Inferior parietal cortex (tissue), 1 donor: ENCODE results near the gene MTX1.

Source experiments
- DNase-seq: peaks from one replicate; pipeline ENCODE4 v3.0.0-alpha.2; 2016; ENCODE audit errors: extremely low spot score

MTX1 gene

GRCh38 chr1:155174324-155175280 lies 33.9 kb upstream of the MTX1 start:
- DNase-seq = peak; percentile 9

DNA sequence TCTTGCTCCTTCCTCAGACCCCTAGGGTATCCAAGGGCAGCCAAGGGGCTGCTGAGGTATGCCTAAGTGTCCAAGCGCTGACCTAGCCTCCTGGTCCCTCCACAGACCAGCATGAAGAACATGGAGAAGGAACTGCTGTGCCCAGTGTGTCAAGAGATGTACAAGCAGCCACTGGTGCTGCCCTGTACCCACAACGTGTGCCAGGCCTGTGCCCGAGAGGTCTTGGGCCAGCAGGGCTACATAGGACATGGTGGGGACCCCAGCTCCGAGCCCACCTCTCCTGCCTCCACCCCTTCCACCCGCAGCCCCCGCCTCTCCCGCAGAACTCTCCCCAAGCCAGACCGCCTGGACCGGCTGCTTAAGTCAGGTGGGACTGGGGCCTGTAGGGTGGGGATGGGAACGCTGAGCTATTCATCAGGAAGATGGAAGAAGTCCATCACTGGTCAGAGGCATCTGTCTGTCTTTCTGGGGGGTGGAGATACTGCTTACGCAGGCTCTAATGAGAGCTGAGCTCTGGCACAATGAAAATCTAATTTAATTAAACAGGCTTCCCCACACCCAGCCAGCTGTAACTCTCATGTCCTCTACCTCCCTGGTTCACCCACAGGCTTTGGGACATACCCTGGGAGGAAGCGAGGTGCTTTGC lies 33.1 kb upstream of the MTX1 start:
- DNase-seq = peak; percentile 10

- no peak for DNase-seq
These were observed 32.5 kb upstream of the MTX1 start for GRCh38 chr1:155175927-155176371.

DNA sequence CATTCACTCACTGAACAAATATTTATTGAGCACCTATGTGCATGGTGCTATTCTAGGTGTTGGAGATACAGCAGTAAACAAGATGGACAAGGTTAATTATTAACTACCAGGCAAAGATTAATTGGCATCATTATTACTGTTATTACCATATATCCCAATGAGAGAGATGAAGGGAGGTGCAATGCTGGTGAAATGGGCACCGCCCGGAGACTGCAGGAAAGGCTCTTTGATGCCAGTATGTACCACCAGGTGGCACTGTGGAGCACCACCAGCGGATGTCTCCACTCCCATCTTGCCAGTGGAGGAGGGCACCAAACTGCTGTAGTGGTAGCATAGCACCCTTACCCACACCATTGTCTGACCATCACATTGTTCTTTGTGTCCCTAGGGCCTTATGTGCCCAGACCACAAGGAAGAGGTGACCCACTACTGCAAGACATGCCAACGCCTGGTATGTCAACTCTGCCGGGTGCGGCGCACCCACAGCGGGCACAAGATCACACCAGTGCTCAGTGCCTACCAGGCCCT lies 31.9 kb upstream of the MTX1 start:
- DNase-seq = peak; percentile 92

GRCh38 chr1:155177192-155177917 lies 31.1 kb upstream of the MTX1 start:
- no peak for DNase-seq

GRCh38 chr1:155177918-155178281 lies 30.6 kb upstream of the MTX1 start:
- DNase-seq = no peak

GRCh38 chr1:155178441-155179111 lies 29.9 kb upstream of the MTX1 start:
- no peak for DNase-seq

DNA sequence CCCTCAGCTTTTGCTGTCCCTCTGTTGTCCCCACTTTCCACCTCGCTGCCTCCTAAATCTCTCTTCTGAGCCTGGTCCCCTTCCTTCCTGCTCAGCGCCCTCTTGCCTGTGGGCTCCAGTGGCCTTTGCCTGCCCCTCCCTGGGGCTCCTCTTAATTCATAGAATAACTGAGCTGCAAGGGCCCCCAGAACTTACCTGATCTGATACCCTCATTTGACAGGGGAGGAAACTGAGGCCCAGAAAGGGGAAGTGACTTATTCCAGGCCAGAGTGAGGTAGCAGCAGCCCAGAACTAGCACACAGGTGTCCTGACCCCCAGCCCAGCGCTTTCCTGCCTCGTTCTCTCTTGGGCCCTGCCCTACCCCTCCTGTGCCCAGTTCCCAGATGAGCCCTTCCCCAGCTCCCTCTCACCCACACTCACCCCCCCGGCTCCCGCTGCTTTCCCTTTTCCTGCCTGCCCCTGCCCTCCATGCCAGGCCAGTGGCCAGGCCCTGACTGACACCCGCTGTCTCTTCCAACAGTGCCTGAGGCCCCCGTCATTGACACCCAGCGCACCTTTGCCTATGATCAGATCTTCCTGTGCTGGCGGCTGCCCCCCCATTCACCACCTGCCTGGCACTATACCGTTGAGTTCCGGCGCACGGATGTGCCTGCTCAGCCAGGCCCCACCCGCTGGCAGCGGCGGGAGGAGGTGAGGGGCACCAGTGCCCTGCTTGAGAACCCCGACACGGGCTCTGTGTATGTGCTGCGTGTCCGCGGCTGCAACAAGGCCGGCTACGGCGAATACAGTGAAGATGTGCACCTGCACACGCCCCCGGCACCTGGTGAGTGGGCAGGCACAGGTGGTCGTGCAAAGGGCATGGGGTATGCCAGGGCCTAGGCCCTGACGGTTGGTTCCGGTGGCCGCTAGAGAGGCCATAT lies 29.1 kb upstream of the MTX1 start:
- DNase-seq = no peak

- no peak for DNase-seq
These were observed 27.0 kb upstream of the MTX1 start for GRCh38 chr1:155181371-155182051.

- DNase-seq = no peak
These were observed 26.4 kb upstream of the MTX1 start for GRCh38 chr1:155182052-155182550.

DNA sequence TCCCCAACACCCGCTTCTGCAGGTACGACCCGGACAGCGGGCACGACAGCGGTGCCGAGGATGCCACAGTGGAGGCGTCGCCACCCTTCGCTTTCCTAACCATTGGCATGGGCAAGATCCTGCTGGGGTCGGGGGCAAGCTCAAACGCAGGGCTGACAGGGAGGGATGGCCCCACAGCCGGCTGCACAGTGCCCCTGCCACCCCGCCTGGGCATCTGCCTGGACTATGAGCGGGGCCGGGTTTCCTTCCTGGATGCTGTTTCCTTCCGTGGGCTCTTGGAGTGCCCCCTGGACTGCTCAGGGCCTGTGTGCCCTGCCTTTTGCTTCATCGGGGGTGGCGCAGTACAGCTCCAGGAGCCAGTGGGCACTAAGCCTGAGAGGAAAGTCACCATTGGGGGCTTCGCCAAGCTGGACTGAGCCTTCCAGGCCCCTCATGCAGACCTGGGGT lies 24.7 kb upstream of the MTX1 start:
- DNase-seq = no peak

GRCh38 chr1:155184351-155184811 lies 24.1 kb upstream of the MTX1 start:
- DNase-seq = no peak

GRCh38 chr1:155184835-155185782 lies 23.4 kb upstream of the MTX1 start:
- no peak for DNase-seq

DNA sequence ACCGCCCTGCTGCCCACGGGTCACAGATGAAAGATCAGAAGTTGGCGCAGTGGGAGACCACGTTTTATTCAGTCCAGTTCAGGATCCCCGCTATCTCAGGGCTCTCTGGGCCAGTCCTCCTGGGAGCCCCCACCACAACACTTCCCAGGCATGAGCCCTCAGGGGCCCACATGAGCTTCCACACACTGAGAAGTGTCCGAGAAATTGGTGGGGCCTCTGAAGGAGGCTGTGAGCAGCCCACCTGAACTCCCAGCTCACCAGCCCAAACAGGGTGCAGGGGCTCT lies 22.8 kb upstream of the MTX1 start:
- no peak for DNase-seq

DNA sequence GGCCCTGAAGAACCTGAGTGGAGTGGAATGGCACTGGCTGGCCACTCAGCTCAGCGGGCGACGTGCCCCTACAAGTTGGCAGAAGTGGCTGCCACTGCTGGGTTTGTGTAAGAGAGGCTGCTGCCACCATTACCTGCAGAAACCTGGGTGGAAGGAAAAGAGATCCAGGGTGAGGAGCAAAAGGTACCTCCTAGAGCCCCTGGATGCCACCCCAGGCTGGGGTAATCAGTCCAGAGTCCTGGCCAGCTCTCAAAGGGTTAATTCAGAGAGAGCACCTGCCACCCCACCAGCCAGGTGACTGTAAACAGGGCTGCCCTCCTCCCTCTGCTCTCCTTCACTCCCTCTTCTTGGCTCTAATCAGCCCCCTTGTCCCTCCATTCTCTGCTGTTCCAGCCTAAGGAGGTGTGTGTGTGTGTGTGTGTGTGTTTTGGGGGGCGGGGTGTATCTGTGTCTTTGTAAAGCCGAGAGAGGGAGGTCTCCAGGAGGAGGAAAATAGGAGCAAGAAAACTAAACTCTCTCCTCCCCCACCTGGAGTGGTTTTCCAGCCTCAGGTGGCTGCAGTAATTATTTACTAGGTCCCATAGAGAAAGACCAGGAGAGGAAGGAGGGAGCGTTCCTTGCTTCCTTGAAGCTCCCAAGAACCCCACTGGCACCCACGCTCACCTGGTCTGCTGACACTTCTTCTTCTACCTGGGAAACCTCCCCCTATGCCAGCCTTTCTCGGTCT lies 22.3 kb upstream of the MTX1 start:
- no peak for DNase-seq

- no peak for DNase-seq
These were observed 21.6 kb upstream of the MTX1 start for GRCh38 chr1:155186794-155187455.

DNA sequence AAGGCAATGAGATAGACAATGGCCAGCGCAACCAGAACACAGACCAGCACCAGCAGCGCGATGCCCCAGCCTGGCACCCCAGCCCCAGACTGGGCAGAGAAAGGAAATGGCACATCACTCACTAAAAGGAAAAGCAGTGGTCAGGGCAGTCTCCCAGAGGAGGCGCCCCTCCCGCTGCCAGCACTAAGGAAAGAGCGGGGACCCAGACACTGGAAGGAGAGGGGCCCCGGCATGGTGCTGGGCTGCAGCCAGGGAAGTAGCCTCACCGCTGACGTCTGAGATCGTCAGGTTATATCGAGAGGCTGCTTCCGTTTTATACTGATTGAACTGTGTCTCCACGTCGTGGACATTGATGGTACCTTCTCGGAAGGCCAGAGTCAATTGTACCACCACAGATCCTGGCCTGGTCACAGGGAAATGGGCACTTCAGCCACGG lies 21.0 kb upstream of the MTX1 start:
- DNase-seq = no peak
